H1 (cell line): ENCODE data around the gene GLTP. TPM values are rescaled to one million over a fixed set of nuclear protein-coding genes. Genes with fewer than 3 reads are reported as not detected.

Source experiments
- CHD1 ChIP-seq: IDR thresholded peaks from 2 replicates; pipeline ENCODE4 v1.6.1; 2012; ENCODE audit warnings: low read depth, low read length, improper control_type of control experiment
- CTBP2 ChIP-seq: IDR thresholded peaks from 2 replicates; pipeline ENCODE4 v1.7.0; 2011; ENCODE audit warnings: borderline replicate concordance, mild to moderate bottlenecking, moderate library complexity, mixed read lengths, low read length; ENCODE audit not compliant: insufficient read depth, insufficient read length
- POU5F1 ChIP-seq: IDR thresholded peaks from 2 replicates; pipeline ENCODE4 v1.6.1; 2011; ENCODE audit warnings: low read depth, mild to moderate bottlenecking, low read length, moderate library complexity
- RBBP5 ChIP-seq: IDR thresholded peaks from 2 replicates; pipeline ENCODE4 v1.7.1; 2012; ENCODE audit warnings: low read depth, mild to moderate bottlenecking, inconsistent platforms, low read length, moderate library complexity, borderline replicate concordance
- SIRT6 ChIP-seq: IDR thresholded peaks from one replicate; pipeline ENCODE4 v1.7.1; 2012; ENCODE audit warnings: low read length, inconsistent platforms
- polyA plus RNA-seq, 7 experiments: library from polyadenylated mRNA; depleted of rRNA in 3 of 7; stranded (reverse) in 5 of 7; unstranded in 2 of 7; fragments of >200 nt in 5 of 7; fragments of 200-250 nt in 2 of 7; gene quantifications; 1 replicate in 5 of 7; 2 replicates in 1 of 7; 4 replicates in 1 of 7; pipeline versions ENCODE4 v1.2.1 to v1.2.3, GENCODE V29; 2011 to 2013; ENCODE audit warnings: missing spikeins in 2 of 7, mixed read lengths in 2 of 7
- total RNA-seq: library from RNA; stranded (reverse); fragmentation: NEBNext Ultra II Directional; extraction: Animal tissue kit (Norgen Biotek cat#: 25700); gene quantifications from 2 replicates; pipeline ENCODE4 v1.2.1, GENCODE V29; 2021
- TF ChIP-seq, protein P1 (sequence below): IDR thresholded peaks from 2 replicates; pipeline ENCODE4 v1.6.1; 2012; ENCODE audit warnings: inconsistent platforms

GLTP gene
- total and polyA plus RNA-seq, 2 of the 8 experiments (the other 6 are each of a cell fraction or from before 2014, with no cell fraction given): 9.8 to 26.1 TPM

DNA sequence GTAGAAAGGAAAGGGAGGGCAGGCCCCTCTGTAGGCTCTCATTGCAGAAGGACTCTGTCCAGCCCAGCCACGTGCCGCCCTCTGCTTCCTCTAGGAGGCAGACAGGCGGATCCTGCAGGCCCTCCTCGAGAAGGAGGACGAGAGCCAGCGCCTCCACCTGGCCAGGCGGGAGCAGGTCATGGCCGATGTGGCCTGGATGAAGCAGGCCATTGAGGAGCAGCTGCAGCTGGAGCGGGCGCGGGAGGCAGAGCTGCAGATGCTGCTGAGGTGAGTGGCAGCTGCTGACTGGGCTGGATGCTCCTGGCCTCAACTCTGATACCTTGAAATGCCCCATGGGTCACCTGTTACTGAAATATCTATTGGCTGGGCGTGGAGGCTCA is 30.6 kb upstream of the GLTP start (continued):
- TF ChIP-seq POU5F1 (no peak), CHD1 (no peak), SIRT6 (no peak), RBBP5 (no peak), CTBP2 (no peak)
- TF ChIP-seq, protein P1, sequence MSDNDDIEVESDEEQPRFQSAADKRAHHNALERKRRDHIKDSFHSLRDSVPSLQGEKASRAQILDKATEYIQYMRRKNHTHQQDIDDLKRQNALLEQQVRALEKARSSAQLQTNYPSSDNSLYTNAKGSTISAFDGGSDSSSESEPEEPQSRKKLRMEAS: peak; percentile 97
